ENCODE results near the gene LKAAEAR1. TPM values are rescaled to one million over a fixed set of nuclear protein-coding genes. Genes with fewer than 3 reads are reported as not detected.

LKAAEAR1 gene
- total RNA-seq, 1 donor from 2014 or later = not detected

GRCh38 chr20:64079273-64080012 is 4.8 kb downstream of the LKAAEAR1 start, which contains the start of gene RGS19:
RGS19 (minus strand) TSS chr20:64079518; CDS start chr20:64076886, 2,632 bp downstream.
- DNase-seq (ENCODE audit: low spot score) = peak; percentile 94

- DNase-seq (ENCODE audit: low spot score) = no peak
Measured at GRCh38 chr20:64078934-64079272, 5.3 kb downstream of the LKAAEAR1 start.

GRCh38 chr20:64077876-64078551 is 6.2 kb downstream of the LKAAEAR1 start:
- DNase-seq (ENCODE audit: low spot score) = no peak

- no peak for DNase-seq (ENCODE audit: low spot score)
Measured at GRCh38 chr20:64077541-64077875, 6.7 kb downstream of the LKAAEAR1 start.

GRCh38 chr20:64077094-64077493 is 7.1 kb downstream of the LKAAEAR1 start:
- no peak for DNase-seq (ENCODE audit: low spot score)

GRCh38 chr20:64076061-64076997 is 7.9 kb downstream of the LKAAEAR1 start:
- DNase-seq (ENCODE audit: low spot score) = no peak

GRCh38 chr20:64075556-64075955 is 8.6 kb downstream of the LKAAEAR1 start:
- no peak for DNase-seq (ENCODE audit: low spot score)

- no peak for DNase-seq (ENCODE audit: low spot score)
Measured at GRCh38 chr20:64074963-64075362, 9.2 kb downstream of the LKAAEAR1 start.

GRCh38 chr20:64074184-64074789 is 9.9 kb downstream of the LKAAEAR1 start:
- DNase-seq (ENCODE audit: low spot score) = no peak

GRCh38 chr20:64073476-64074183 is 10.6 kb downstream of the LKAAEAR1 start:
- DNase-seq (ENCODE audit: low spot score) = no peak

GRCh38 chr20:64072498-64073063 is 11.6 kb downstream of the LKAAEAR1 start:
- DNase-seq (ENCODE audit: low spot score) = no peak

GRCh38 chr20:64071341-64072332 is 12.6 kb downstream of the LKAAEAR1 start:
- no peak for DNase-seq (ENCODE audit: low spot score)

- no peak for DNase-seq (ENCODE audit: low spot score)
Measured at GRCh38 chr20:64070244-64070993, 13.8 kb downstream of the LKAAEAR1 start.

GRCh38 chr20:64069614-64070243 is 14.5 kb downstream of the LKAAEAR1 start:
- no peak for DNase-seq (ENCODE audit: low spot score)

- no peak for DNase-seq (ENCODE audit: low spot score)
Measured at GRCh38 chr20:64069209-64069613, 15.0 kb downstream of the LKAAEAR1 start.

GRCh38 chr20:64068386-64069208 is 15.6 kb downstream of the LKAAEAR1 start:
- no peak for DNase-seq (ENCODE audit: low spot score)

GRCh38 chr20:64067733-64068307 is 16.4 kb downstream of the LKAAEAR1 start:
- no peak for DNase-seq (ENCODE audit: low spot score)

All from mesenteric fat pad (tissue), 1 donor.